Measurements from ENCODE around the gene LURAP1L.

DNA sequence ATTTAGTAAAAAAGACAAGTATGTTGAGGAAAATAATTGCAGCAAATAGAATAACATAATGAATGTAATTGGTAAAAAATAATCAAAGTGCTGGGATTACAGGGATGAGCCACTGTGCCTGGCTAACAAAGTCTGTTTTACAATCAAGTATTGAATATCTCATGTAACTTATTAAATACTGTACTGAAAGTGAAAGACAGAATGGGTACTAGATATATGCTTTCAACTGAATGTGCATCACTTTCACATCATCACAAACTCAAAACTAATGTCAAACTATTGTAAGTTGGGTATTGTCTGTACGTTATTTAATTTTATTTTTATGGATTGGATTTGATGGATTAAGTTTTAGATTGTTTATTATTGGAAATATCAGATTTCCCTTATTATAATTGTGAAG is 58.9 kb downstream of the LURAP1L start:
- TF ChIP-seq, protein P1, sequence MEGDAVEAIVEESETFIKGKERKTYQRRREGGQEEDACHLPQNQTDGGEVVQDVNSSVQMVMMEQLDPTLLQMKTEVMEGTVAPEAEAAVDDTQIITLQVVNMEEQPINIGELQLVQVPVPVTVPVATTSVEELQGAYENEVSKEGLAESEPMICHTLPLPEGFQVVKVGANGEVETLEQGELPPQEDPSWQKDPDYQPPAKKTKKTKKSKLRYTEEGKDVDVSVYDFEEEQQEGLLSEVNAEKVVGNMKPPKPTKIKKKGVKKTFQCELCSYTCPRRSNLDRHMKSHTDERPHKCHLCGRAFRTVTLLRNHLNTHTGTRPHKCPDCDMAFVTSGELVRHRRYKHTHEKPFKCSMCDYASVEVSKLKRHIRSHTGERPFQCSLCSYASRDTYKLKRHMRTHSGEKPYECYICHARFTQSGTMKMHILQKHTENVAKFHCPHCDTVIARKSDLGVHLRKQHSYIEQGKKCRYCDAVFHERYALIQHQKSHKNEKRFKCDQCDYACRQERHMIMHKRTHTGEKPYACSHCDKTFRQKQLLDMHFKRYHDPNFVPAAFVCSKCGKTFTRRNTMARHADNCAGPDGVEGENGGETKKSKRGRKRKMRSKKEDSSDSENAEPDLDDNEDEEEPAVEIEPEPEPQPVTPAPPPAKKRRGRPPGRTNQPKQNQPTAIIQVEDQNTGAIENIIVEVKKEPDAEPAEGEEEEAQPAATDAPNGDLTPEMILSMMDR (IDR thresholded peaks at IDR 0.05; ENCODE audit: low read length): no peak
- TF ChIP-seq EZH2 (IDR thresholded peaks at IDR 0.05; ENCODE audit: borderline replicate concordance, low read length): no peak

Data from OCI-LY1 (cell line).